GM21576 (cell line): ENCODE measurements around the gene EDIL3.
"Not testable (repeated sequence)": the region's sequence is repeated elsewhere in the genome, so short reads cannot be mapped to it uniquely, and the experiment has no call there.

ENCODE experiments used
- ATAC-seq: cut with Tn5 transposase; IDR thresholded peaks from one replicate; pipeline ENCODE4 v1.9.1; 2021; ENCODE audit warnings: mild to moderate bottlenecking, moderate library complexity; ENCODE audit not compliant: unreplicated experiment

Gene EDIL3

GRCh38 chr5:84085387-84086041 is 299.2 kb downstream of the EDIL3 start:
- no peak for ATAC-seq

- ATAC-seq: no peak
Measured at GRCh38 chr5:84080908-84081307, 303.8 kb downstream of the EDIL3 start.

DNA sequence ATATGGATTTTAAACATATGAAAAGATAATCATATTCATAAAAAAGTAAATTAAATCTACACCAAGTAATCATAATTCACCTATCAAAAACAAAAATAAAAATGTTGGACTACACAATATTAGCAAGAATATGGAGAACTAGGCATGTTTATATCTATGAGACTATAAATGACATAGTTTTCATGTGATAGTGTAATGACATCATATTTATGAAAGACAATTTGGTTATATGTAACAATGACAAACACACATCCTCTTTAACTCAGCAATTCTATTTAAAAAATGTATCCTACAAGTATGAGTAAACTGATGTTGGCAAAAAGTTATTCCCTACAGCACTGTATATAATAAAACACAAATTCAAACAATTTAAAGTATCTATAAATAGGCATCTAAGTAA is 312.3 kb downstream of the EDIL3 start:
- no peak for ATAC-seq

- ATAC-seq: no peak
Measured at GRCh38 chr5:84069608-84070179, 315.0 kb downstream of the EDIL3 start.

GRCh38 chr5:84063041-84063440 is 321.6 kb downstream of the EDIL3 start:
- ATAC-seq: no peak

- ATAC-seq: no peak
Measured at GRCh38 chr5:84059672-84060071, 325.0 kb downstream of the EDIL3 start.

DNA sequence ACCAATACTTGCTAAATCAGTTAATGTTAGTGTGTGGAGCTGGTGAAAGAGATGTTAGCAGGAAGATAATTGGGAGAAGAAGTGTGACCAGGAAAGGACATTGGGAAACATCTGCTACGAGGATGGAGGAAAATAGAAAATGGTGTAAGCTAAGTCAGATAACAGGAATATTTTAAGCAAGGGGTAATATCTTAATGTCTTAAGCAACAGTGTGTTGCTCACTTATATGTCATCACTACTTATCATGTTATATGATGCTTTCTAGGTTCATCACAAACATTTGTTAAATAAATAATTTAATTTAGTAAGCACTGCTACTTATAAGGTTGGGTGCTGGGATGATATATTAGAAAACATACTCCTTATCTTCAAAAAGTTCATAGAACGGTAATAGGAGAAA is 326.1 kb downstream of the EDIL3 start:
- ATAC-seq: no peak

DNA sequence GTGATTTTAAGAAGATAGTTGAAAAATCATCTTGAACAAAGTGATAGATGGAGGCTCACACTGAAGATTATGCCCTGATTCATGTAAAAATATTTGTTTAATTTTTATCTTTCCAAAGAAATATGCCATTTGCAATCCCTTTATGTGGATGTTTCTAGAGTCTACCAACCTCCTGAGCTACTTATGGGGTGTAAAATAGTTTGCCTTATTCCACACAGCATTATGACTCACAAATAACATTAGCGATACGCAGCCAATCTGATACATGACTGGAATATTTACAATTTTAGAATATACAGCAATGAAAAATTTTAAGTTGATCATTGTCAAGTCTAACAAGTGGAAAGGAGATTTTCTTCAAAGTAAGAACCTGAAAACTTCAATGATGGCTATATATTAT is 327.5 kb downstream of the EDIL3 start:
- no peak for ATAC-seq

DNA sequence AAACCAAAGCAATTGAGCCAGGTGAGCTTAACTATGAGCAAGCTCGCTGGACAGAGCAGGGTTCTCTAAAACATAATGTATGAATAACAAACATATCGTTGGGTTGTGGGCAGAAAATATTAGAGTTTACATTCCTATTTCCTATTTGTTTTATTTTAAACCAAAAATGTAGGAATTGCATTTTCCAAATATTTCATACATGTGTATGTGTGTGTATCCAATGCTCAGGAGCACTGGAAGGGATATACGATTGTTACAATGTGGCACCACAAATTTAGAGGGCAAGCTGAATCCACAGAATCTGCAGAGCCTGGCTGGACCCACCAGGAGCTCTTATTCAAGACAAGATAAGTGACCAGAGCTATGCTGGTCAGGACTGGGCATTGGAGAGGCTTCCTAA is 338.7 kb downstream of the EDIL3 start:
- ATAC-seq: no peak

DNA sequence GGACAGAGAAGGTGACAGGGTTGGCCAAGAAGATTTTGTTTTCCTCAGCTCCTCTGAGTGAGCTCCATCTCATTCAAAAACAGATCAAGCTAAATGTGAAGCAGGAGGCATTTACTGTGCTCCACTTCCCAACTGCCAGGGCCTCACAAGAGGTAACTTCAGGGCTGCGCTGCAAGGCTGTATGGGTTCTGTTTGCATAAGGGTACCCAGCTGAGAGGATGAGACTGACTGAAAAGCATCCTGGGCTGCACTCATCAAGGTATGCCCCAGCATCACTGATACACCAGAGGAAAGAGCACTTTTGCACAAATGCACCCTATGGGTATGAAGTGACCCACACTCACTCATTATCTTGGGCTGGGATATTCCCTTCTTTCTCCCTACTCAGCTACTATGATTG is 347.8 kb downstream of the EDIL3 start:
- no peak for ATAC-seq

DNA sequence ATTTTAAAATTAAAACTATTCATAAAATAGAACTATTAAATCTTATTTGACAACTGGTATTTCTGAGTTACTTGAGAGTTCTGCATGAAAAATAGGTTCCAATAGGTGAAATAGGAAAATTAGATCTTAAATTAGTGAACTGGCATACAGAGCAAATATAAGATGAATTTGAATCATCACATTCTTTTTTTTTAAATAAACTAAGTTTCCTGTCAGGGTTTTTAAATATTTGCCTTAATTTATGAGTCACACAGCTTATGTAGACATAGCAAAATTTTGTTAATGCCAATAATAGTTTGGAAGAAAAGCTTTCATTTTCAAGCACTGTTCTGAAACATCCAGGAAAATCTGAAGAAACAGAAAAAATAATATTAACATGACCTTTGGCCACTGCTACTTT is 352.4 kb downstream of the EDIL3 start:
- no peak for ATAC-seq

GRCh38 chr5:84028093-84028492 is 356.6 kb downstream of the EDIL3 start:
- ATAC-seq: no peak

DNA sequence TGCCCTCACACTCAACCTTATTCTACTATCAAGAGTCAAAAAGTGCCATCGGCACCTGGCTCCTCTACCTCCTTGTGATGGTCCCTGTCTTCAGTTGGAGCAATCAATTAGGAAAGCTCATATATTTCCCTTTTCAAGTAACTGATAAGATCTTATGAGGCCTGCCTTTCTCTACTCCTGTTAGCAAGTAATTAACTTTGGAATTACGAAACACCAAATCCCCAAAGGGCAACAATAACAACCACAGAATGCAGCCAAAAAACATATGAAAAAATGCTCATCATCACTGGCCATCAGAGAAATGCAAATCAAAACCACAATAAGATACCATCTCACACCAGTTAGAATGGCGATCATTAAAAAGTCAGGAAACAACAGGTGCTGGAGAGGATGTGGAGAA is 366.2 kb downstream of the EDIL3 start:
- ATAC-seq: not testable (repeated sequence)

DNA sequence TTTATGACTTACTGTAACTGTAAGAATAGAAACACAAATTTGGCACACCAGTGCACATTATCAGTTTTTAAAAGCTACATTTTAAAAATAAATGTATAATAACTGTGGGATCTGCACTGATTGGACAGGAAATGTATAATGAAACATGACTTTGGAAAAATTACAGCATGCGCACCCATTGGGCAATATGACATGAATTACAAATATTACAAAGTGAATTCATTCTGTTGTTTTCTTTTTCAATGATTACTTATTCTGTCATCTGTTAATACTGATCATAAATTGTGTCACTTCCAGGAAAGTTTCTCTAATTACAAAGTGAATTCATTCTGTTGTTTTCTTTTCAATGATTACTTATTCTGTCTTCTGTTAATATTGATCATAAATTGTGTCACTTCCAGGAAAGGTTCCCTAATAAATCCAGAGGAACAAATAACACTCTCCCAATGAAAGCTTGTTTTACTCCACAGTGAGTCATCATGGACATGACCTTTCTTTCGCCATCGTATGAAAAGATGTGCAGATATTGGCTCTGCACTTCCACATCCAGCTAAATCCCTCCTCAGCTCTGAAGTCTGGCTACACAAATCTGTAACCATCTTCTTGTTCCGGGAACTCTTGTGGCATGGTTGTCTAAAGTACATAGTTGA is 367.0 kb downstream of the EDIL3 start:
- ATAC-seq: no peak

- no peak for ATAC-seq
Measured at GRCh38 chr5:84016085-84016484, 368.6 kb downstream of the EDIL3 start.

- no peak for ATAC-seq
Measured at GRCh38 chr5:84014966-84015365, 369.7 kb downstream of the EDIL3 start.

GRCh38 chr5:83993803-83994202 is 390.9 kb downstream of the EDIL3 start:
- no peak for ATAC-seq

DNA sequence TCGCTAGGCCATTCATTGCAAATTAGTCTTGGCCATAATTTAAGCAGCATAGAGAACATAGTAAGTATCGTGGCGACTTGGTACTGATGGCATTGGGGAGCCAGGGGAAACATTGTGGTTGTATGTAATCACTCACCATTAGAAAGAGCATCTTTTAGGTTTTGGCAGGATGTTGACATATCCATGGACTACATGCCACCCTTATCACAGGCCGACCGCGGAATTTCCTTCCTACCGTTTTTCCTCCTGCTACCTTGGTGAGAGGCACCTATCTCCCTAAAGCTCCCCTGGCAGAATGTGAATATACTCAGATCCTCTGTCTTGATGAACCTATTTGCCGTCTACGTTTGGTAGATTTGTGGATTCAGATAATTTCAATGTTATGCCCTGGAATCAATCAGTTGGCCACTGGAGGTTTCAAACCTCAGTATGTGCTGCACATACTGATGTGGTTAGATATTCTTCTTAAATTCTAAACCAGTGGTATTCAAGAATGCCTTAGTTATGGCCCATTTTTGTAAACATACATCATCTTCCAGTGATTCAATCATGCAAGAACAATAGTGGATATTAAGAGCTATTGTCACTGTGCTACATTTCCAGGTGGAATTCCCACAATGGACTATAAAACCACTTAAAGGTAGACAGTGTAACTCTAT is 393.0 kb downstream of the EDIL3 start:
- no peak for ATAC-seq

DNA sequence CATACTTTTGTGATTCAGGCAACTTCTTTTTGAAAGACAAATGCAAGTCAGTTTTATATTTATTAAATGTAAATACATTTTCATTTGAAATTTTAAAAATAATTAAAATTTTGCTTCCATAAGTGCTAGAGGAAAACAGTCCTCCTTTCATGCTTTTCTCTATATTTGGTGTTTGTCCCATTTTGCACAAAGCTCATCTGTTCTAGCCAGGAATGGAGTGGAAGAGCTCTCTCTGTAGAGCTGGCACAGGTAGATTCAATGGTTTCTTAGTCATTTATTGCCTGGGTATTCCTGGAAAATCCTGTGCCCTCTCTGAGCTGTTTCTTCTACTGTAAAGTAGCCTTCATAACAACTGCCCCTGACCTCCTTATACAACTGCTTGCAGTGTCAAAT is 396.4 kb downstream of the EDIL3 start:
- no peak for ATAC-seq

GRCh38 chr5:83987513-83988292 is 397.0 kb downstream of the EDIL3 start:
- no peak for ATAC-seq

DNA sequence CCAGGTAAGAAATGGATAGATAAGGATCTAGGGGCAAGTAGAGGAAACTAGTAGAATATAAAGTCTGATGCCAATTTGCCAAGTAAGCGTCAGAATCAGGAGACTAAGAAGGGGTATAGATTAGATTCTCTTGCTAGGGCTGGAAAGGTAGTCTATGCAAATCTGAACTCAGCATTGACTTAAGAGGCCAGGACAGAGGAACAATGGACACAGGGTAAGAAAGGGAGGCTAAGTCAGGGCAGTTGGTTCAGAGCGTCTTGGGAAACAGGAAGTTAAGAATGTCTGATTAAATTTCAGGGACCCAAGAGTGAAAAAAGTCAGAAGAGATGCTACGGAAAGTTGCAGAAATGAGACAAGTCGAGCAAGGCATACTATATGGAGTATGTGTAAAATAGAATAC is 400.8 kb downstream of the EDIL3 start:
- ATAC-seq: no peak
